Uterus (tissue), 4 donors: Measurements from ENCODE around the gene TOMM7. TPM values are rescaled to one million over a fixed set of nuclear protein-coding genes. Genes with fewer than 3 reads are reported as not detected.

Source experiments
- DNase-seq, 2 donors: peaks; one replicate each; pipeline ENCODE4 v3.0.0-alpha.2; 2019 to 2020
- H3K27ac ChIP-seq, 2 donors: fragments of 200-600 bp; sonication (generic); 1 replicate in 1 of 2; 2 replicates in 1 of 2; pipeline ENCODE4 v1.5.1; 2016 to 2018
- H3K27me3 ChIP-seq, 2 donors: fragments of 200-600 bp; sonication (generic); one replicate each; pipeline ENCODE4 v1.5.1; 2018 to 2019; ENCODE audit warnings: control low read depth in 1 of 2
- H3K36me3 ChIP-seq, 2 donors: fragments of 200-600 bp; sonication (generic); one replicate each; pipeline ENCODE4 v1.5.1; 2019; ENCODE audit warnings: control low read depth in 1 of 2
- H3K4me1 ChIP-seq, 2 donors: fragments of 200-600 bp; sonication (generic); one replicate each; pipeline ENCODE4 v1.5.1; 2018 to 2019; ENCODE audit warnings: control low read depth in 1 of 2
- H3K4me3 ChIP-seq, 2 donors: fragments of 200-600 bp; sonication (generic); 1 replicate in 1 of 2; 2 replicates in 1 of 2; pipeline ENCODE4 v1.5.1; 2018 to 2019; ENCODE audit warnings: mild to moderate bottlenecking in 1 of 2
- H3K9me3 ChIP-seq, 2 donors: fragments of 200-600 bp; sonication (generic); one replicate each; pipeline ENCODE4 v1.5.1; 2019; ENCODE audit warnings: control low read depth in 1 of 2
- POLR2A ChIP-seq, 2 donors: fragments of 450-650 bp; IDR thresholded peaks; one replicate each; pipeline ENCODE4 v1.6.1; 2016; ENCODE audit warnings: antibody characterized with exemption in 2 of 2, mild to moderate bottlenecking in 1 of 2, moderate library complexity in 1 of 2
- intact Hi-C: fragments of 100-400 bp; cut with DNase I; formaldehyde crosslinking; loops from one replicate; pipeline ENCODE4 v1.15.1; 2023; ENCODE audit warnings: low total_unique reads
- total RNA-seq, 4 donors: library from RNA; depleted of rRNA in 3 of 4; stranded (reverse); fragments of >200 nt in 3 of 4; gene quantifications; one replicate each; pipeline versions ENCODE4 v1.1.0 to v1.2.4, GENCODE V29; 2014 to 2023
- TF ChIP-seq, protein P1 (sequence below), 4 experiments: fragments of 200-600 bp in 2 of 4; fragments of 450-650 bp in 2 of 4; sonication (generic) in 2 of 4; IDR thresholded peaks; one replicate each; pipeline ENCODE4 v1.5.1; 2016 to 2019; ENCODE audit warnings: antibody characterized with exemption in 4 of 4, mild to moderate bottlenecking in 2 of 4, moderate library complexity in 1 of 4
- donor health status: DM: yes; HTN: yes; CAD: no.

Gene TOMM7
- total RNA-seq, result 100 to 1,000 TPM in 3 of 4 donors, 10 to 100 TPM in 1; 73.0 to 411 (median 210) TPM

DNA sequence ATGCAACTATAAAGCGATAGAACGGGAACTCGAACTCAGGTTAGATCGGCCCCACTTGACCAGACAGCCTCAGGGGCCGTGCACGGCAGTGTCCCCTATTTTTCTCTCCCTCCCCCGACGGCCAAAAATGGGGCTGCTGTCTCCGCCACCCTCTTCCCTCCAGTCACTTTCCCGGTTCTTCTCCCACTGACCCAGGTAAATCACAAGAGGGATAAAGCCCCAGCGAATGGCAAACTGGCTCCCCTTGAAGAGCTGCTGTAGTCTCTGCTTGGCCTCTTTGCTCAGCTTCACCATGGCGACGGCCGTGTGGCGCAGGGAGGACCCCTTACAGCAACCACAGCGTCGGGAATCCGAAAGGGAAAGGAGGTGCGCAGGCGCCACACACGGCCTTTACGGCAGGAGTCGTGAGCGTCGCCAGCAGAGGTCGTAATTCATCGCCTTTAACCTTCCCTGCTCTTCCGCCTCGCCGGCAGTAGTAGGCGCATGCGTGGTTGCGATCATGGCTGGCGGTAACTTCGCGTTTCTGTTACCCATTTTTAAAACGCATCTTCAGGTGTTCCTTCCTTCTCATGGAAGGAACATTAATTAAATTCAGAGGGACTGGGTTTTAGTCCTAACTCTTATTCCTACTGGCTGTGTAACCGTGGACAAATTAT lies at the start of gene TOMM7:
TOMM7 (minus strand) TSS at position 364 of the 656 bp plus-strand sequence; CDS start at position 294, 70 bp downstream.
- H3K4me3 ChIP-seq, result peak within 1 kb of the TSS; percentile 71 to 85
- intact Hi-C loops, result no loop called here
- H3K27ac ChIP-seq, result peak within 1 kb of the TSS; percentile 85 to 89
- peak; percentile 90 to 92 for DNase-seq
- no peaks in the 10 kb centered on the region for H3K27me3 ChIP-seq
- no peaks in the 10 kb centered on the region for H3K36me3 ChIP-seq
- H3K4me1 ChIP-seq, result peaks cover 0 to 5% of the 10 kb centered on the region in 2 donors
- H3K9me3 ChIP-seq, result no peaks in the 10 kb centered on the region
- TF ChIP-seq, protein P1, sequence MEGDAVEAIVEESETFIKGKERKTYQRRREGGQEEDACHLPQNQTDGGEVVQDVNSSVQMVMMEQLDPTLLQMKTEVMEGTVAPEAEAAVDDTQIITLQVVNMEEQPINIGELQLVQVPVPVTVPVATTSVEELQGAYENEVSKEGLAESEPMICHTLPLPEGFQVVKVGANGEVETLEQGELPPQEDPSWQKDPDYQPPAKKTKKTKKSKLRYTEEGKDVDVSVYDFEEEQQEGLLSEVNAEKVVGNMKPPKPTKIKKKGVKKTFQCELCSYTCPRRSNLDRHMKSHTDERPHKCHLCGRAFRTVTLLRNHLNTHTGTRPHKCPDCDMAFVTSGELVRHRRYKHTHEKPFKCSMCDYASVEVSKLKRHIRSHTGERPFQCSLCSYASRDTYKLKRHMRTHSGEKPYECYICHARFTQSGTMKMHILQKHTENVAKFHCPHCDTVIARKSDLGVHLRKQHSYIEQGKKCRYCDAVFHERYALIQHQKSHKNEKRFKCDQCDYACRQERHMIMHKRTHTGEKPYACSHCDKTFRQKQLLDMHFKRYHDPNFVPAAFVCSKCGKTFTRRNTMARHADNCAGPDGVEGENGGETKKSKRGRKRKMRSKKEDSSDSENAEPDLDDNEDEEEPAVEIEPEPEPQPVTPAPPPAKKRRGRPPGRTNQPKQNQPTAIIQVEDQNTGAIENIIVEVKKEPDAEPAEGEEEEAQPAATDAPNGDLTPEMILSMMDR (IDR thresholded peaks at IDR 0.05), result peak; percentile 47 to 72 (median 68)
- TF ChIP-seq POLR2A (IDR thresholded peaks at IDR 0.05), result peak; percentile 11 to 73

DNA sequence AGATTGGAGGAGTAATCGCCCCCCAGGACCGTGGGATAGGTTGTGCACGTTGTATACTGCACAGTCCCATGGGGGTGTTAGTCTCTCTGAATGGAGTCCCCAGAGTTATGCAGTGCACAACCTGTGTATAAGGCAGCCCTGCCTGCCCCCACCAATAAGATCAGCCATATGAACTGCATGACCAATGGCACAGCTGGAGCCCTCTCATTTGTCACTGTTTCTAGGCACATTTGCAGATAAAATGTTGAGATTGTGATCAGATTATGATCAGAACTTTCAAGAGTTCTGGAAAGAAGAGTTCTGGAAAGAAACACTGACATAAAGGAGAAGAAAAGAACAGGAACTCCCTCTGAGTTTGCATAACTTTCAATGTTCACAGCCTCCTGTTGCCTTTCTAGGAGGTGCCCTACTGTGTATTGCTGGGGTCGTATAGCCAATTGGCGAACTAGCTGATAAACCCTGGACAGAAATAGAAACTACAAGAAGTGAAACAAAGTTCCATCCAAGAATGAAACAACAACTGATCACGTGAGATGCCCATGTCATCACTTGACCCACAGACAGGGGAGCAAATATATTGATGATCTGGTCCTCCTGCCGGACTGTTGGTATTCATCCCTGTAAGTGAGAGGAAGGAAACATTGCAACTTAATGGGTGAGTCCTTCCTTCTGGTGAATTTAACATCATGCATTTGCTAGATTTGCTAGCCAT lies 49.6 kb upstream of the TOMM7 start:
- no peak for DNase-seq
- H3K27ac ChIP-seq, result no peak overlapping the region
- no peak overlapping the region for H3K4me3 ChIP-seq
- H3K27me3 ChIP-seq, result no peaks in the 10 kb centered on the region
- intact Hi-C loops, result no loop called here
- no peaks in the 10 kb centered on the region for H3K36me3 ChIP-seq
- no peaks in the 10 kb centered on the region for H3K9me3 ChIP-seq
- TF ChIP-seq, protein P1 (IDR thresholded peaks at IDR 0.05), result no peak
- no peak for TF ChIP-seq POLR2A (IDR thresholded peaks at IDR 0.05)
- peaks cover 3 to 4% of the 10 kb centered on the region in 2 donors for H3K4me1 ChIP-seq

DNA sequence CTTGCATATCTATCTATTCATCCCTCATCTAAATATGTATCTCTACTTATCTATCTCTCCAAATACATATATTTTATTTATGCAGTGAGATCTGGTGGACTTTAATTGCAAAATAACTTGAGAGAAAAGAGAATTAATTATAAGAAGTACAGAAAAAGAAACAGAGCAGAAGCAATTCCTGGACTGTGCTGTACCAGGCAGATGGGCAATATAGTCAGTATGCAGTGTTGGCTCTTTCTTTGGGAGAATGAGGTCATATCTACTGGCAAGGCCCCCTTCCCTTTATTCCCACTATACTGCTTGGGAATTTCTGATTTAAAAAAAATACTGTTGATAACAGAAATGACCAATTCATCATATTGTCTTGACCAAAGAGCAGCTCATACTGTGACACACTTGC lies 49.0 kb upstream of the TOMM7 start:
- TF ChIP-seq, protein P1 (IDR thresholded peaks at IDR 0.05), result no peak
- TF ChIP-seq POLR2A (IDR thresholded peaks at IDR 0.05), result no peak
- Histone ChIP-seq H3K4me3 (no peak overlapping the region), H3K4me1 (peaks cover 3 to 4% of the 10 kb centered on the region in 2 donors), H3K9me3 (no peaks in the 10 kb centered on the region), H3K36me3 (no peaks in the 10 kb centered on the region), H3K27me3 (no peaks in the 10 kb centered on the region), H3K27ac (no peak overlapping the region)
- intact Hi-C loops, result no loop called here
- DNase-seq, result no peak

DNA sequence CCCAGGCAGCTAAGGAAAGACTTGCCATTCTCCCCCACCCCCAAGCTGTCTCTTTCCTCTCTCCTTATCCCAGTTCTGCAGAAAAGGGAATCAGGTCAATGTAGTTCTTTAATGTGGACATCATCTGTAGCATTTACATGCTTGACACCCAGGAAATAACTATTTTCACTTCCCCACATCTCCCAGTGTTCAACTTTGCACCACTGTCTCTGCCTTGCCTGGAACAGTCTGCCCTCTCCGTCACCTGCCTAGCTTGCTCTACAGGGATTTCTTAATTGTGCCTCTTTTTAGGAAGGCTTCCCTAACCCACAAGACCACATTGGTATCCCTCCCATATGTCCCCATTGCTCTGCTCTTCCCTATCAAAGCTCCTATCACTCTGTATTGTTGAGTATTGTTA lies 45.9 kb upstream of the TOMM7 start:
- DNase-seq, result no peak
- H3K4me1 ChIP-seq, result peaks cover 3 to 9% of the 10 kb centered on the region in 2 donors
- no peaks in the 10 kb centered on the region for H3K9me3 ChIP-seq
- H3K36me3 ChIP-seq, result no peaks in the 10 kb centered on the region
- intact Hi-C loops, result no loop called here
- peak overlapping the region in 1 of 2 donors; percentile 76 for H3K27ac ChIP-seq
- H3K4me3 ChIP-seq, result no peak overlapping the region
- no peak for TF ChIP-seq POLR2A (IDR thresholded peaks at IDR 0.05)
- TF ChIP-seq, protein P1 (IDR thresholded peaks at IDR 0.05), result no peak
- no peaks in the 10 kb centered on the region for H3K27me3 ChIP-seq

DNA sequence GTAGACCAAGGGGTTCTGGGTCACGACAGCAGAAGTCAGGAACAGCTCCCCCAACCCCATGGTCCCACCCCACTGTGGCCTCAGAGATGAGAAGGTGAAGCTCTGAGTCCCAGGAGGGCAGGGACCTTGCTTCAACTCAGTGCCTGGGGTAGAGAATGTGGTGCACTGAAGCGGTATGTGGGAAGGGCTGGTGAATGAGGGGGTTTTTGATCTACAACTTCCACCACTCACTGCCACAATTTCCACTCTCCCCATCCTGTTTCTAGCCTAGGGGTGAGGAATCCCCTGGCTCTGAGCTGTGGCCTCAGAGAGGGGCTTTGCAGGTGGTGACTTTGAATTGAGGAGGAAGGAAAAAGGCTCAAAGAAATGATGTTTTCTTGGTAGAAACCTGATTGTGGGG lies 44.9 kb upstream of the TOMM7 start:
- TF ChIP-seq, protein P1 (IDR thresholded peaks at IDR 0.05), result no peak
- TF ChIP-seq POLR2A (IDR thresholded peaks at IDR 0.05), result no peak
- no peak overlapping the region for H3K4me3 ChIP-seq
- H3K27ac ChIP-seq, result peak overlapping the region; percentile 76 to 81

More for the DNA sequence above, 44.9 kb upstream of the TOMM7 start:
- DNase-seq, result no peak
- intact Hi-C loops, result no loop called here
- Histone ChIP-seq H3K9me3 (no peaks in the 10 kb centered on the region), H3K27me3 (no peaks in the 10 kb centered on the region), H3K36me3 (no peaks in the 10 kb centered on the region), H3K4me1 (peaks cover 3 to 9% of the 10 kb centered on the region in 2 donors)
